Gastrocnemius medialis (tissue), 4 donors: Measurements from ENCODE around the gene SCD.

ENCODE experiments used
- POLR2A ChIP-seq, 2 donors: fragments of 450-650 bp; IDR thresholded peaks; one replicate each; pipeline ENCODE4 v1.6.1; 2017; ENCODE audit warnings: antibody characterized with exemption in 2 of 2, mild to moderate bottlenecking in 2 of 2, moderate library complexity in 2 of 2
- TF ChIP-seq, protein P1 (sequence below), 5 experiments: fragments of 450-650 bp in 3 of 5; fragments of 200-600 bp in 2 of 5; sonication (generic) in 2 of 5; IDR thresholded peaks in 4 of 5; conservative IDR thresholded peaks in 1 of 5; 1 replicate in 4 of 5; 2 replicates in 1 of 5; pipeline ENCODE4 v1.5.1; 2016 to 2019; ENCODE audit warnings: antibody characterized with exemption in 5 of 5, mild to moderate bottlenecking in 3 of 5, moderate library complexity in 3 of 5

DNA sequence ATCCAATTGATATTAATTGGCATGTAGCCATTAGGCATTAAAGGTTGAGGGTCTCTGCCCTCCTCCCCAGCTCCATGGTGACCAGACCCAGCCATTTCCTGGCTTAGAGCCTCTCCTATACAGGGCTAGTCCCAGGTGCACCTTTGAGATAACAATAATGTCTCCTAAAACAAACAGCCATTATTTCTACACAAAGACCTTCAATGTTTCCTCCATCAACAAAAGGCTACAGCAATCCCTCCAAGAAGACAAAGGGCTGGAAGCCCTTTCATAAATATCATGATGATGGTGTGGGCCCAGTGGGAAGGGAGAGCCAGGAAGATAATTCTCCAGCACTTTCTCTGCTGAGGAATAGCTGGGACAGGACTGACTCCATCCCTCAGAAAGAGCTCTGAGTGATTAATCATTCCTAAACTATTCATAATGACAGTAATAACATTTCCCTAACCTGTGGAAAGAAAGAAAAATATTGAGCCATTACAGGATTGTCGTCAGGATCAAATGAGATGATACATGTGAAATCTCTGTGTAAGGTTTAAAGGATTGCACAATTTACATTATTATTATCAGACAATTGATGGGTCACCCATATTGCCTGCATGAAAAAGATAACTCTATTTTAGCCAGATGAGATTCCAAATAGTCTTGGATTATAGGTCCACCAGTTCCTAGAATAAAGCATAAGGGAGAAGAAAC, 27.2 kb upstream of the SCD start:
- TF ChIP-seq, protein P1, sequence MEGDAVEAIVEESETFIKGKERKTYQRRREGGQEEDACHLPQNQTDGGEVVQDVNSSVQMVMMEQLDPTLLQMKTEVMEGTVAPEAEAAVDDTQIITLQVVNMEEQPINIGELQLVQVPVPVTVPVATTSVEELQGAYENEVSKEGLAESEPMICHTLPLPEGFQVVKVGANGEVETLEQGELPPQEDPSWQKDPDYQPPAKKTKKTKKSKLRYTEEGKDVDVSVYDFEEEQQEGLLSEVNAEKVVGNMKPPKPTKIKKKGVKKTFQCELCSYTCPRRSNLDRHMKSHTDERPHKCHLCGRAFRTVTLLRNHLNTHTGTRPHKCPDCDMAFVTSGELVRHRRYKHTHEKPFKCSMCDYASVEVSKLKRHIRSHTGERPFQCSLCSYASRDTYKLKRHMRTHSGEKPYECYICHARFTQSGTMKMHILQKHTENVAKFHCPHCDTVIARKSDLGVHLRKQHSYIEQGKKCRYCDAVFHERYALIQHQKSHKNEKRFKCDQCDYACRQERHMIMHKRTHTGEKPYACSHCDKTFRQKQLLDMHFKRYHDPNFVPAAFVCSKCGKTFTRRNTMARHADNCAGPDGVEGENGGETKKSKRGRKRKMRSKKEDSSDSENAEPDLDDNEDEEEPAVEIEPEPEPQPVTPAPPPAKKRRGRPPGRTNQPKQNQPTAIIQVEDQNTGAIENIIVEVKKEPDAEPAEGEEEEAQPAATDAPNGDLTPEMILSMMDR (IDR thresholded peaks at IDR 0.05 in 4 of 5, conservative IDR thresholded peaks at IDR 0.05 in 1 of 5) = no peak
- no peak for TF ChIP-seq POLR2A (IDR thresholded peaks at IDR 0.05)
